ENCODE results near the gene COL1A1. TPM values are rescaled to one million over a fixed set of nuclear protein-coding genes. Genes with fewer than 3 reads are reported as not detected.

COL1A1 gene
- total RNA-seq, 1 experiment from 2014 or later, result 104 TPM

- Mint-ChIP-seq H3K9me3 (no peaks in the 10 kb centered on the region; a peak in 1 of 5 replicates), H3K36me3 (ENCODE audit: insufficient read depth in 1 of 3, low read depth in 3 of 3) (peaks cover 0 to 21% (median 16%) of the 10 kb centered on the region in 3 experiments; a peak in 5 of 7 replicates), H3K27me3 (ENCODE audit: low read depth) (peaks cover 3% of the 10 kb centered on the region), H3K4me3 (no peak overlapping the region), H3K4me1 (peaks cover 45 to 58% of the 10 kb centered on the region in 2 experiments), H3K27ac (no peak overlapping the region; a peak in 2 of 7 replicates)
- Histone ChIP-seq H3K79me1 (ENCODE audit: insufficient read depth, low read depth, low read length, poor library complexity, severe bottlenecking) (no peaks in the 10 kb centered on the region), H4K5ac (ENCODE audit: insufficient read length, low read depth, low read length) (no peak overlapping the region), H2BK120ac (ENCODE audit: low read depth, low read length, poor library complexity, severe bottlenecking) (no peak overlapping the region), H3K23ac (ENCODE audit: insufficient read length, low read depth, low read length) (no peak overlapping the region), H2AFZ (ENCODE audit: low read length) (no peak overlapping the region), H3K27ac (ENCODE audit: insufficient read length, low read depth, low read length) (no peak overlapping the region), H2BK15ac (ENCODE audit: low read depth, low read length) (no peak overlapping the region), H3T11ph (ENCODE audit: low read length) (no peak overlapping the region), H3K79me2 (ENCODE audit: insufficient read depth, low read length) (no peaks in the 10 kb centered on the region), H3K4me2 (ENCODE audit: insufficient read depth, insufficient read length, low read length) (no peak overlapping the region), H3K9ac (ENCODE audit: extremely low read depth, insufficient read length, low read length) (no peak overlapping the region), H3K56ac (ENCODE audit: insufficient read length, low read depth, low read length) (no peak overlapping the region), H2BK12ac (ENCODE audit: insufficient read length, low read depth, low read length) (no peak overlapping the region), H3K14ac (ENCODE audit: insufficient read depth, low read length) (no peak overlapping the region), H3K23me2 (ENCODE audit: insufficient read length, low read depth, low read length, poor library complexity, severe bottlenecking) (peaks cover 4% of the 10 kb centered on the region), H4K20me1 (ENCODE audit: control insufficient read depth, insufficient read depth, insufficient read length) (no peaks in the 10 kb centered on the region), H3K18ac (ENCODE audit: insufficient read length, low read depth, low read length) (no peak overlapping the region), H2BK20ac (ENCODE audit: low read depth, low read length, poor library complexity, severe bottlenecking) (no peak overlapping the region), H4K8ac (replicated peaks; ENCODE audit: insufficient read length, low read depth, low read length) (no peak overlapping the region), H2BK5ac (ENCODE audit: insufficient read length, low read length) (no peak overlapping the region), H2AK5ac (ENCODE audit: insufficient read length, low read length) (no peak overlapping the region), H4K91ac (ENCODE audit: insufficient read length, low read depth, low read length) (no peak overlapping the region), H3K4me1 (ENCODE audit: insufficient read depth, low read length) (peaks cover 2% of the 10 kb centered on the region; the same call in 1 of the 2 replicates), H3K27me3 (ENCODE audit: insufficient read depth, low read length) (no peaks in the 10 kb centered on the region), H3K4ac (ENCODE audit: low read depth, low read length) (no peak overlapping the region), H3K9me3 (ENCODE audit: control insufficient read depth, low read depth, low read length) (no peaks in the 10 kb centered on the region)
- whole genome bisulfite sequencing (ENCODE audit: extremely low coverage, insufficient read length, low lambda C conversion rate), result no CpG with 5 or more reads among the region's 12 CpGs
- TF ChIP-seq CTCF (conservative IDR thresholded peaks at IDR 0.05), result no peak
- DNase-seq, result no peak
Observed at GRCh38 chr17:50181591-50182560, 19.6 kb downstream of the COL1A1 start.

Measured in H9 (cell line).